Tracheal epithelial cell (primary cell): ENCODE data around the gene OR52I2. TPM values are rescaled to one million over a fixed set of nuclear protein-coding genes. Genes with fewer than 3 reads are reported as not detected.

Source experiments
- total RNA-seq: library from RNA; depleted of rRNA; stranded (reverse); fragments of >200 nt; gene quantifications from 2 replicates; pipeline ENCODE4 v1.2.1, GENCODE V29; 2014

The OR52I2 gene
- under 0.01 TPM in 1 of 2 replicates, not detected in the other for total RNA-seq

GRCh38 chr11:4581443-4581842, at the start of gene OR52I2:
OR52I2 (plus strand) TSS chr11:4581743.

GRCh38 chr11:4544891-4545290, 36.7 kb upstream of the OR52I2 start, which contains the start of gene OR52M1:
OR52M1 (plus strand) TSS chr11:4545191; CDS start chr11:4545191, 0 bp downstream.

DNA sequence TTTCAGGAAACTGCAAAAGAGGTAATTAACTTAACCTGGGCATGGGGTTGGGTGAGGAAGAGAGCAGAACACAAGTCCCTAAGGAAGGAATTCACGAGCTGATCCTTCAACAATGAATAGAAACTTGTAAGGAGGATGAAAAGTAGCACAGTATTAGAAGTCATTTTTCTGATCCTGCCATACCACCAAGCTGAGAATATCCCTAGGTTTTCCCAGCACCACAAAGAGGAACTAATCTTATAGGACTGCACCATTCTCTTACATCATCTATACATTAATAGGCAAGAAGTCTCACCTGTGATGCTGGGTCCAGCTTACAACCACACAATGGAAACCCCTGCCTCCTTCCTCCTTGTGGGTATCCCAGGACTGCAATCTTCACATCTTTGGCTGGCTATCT, 12.2 kb downstream of the OR52I2 start, which contains the start of gene OR52I1:
Gene OR52I1 (plus strand): TSS at position 301 of the 400 bp plus-strand sequence. CDS start 0 bp downstream, at position 301.

DNA sequence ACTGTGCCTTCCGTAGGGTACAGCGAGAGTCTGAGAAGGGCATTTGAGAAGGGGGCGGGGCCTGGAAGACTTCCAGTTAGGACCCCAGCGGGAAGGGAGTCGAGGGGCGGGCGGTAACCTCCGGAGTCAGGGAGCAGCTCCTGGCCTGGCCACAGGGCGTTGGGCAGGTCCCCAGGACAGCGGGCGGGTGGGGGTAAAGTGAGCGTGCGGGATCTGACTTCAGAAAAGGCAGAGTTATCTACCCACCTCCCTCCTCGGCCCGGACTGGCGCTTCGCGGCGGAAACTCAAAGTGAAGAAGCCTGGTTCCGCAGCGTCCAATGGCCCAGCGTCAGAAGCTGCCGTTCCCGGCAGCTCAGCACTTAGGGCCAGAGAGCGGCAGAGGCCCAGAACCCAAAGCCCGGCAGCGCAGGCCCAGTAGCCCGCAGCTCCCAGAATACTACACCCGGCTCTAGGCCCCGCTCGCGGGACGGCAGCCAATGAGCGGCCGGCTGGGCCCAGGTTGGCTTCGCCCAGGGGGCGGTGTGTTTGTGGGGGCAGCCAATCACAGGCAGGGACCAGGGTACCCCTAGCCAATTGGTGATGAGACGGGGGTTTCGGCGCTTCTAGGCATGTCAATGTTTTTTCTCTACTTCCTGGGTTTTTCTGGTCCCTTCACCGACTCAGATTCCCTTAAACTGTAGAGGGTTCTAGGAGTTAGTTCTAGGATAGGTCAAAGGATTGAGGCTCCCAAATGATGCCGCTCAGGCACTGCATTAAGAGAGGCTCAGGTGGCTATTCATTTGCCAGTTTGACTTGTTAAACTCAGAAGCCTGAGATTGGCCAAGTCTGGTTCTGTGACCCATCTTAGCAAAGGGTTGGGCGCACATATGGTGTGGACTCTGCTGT, 26.5 kb downstream of the OR52I2 start, which contains the start of gene TRIM68:
Gene TRIM68 (minus strand): TSS at position 451 of the 886 bp plus-strand sequence. CDS start 2,727 bp downstream, outside the sequence.

GRCh38 chr11:4636962-4637661, 55.6 kb downstream of the OR52I2 start, which contains the start of gene OR51D1:
OR51D1 (plus strand) TSS chr11:4637477; CDS start chr11:4639791, 2,314 bp downstream.

Other genes with a start within 250 kb of the OR52I2 start
- gene OR52B4, start 213.4 kb upstream of the OR52I2 start, total RNA-seq = not detected in 2 replicates
- gene TRIM21, start 188.0 kb upstream of the OR52I2 start, total RNA-seq = 6.8 and 21.4 TPM in 2 replicates
- gene OR52K2, start 132.4 kb upstream of the OR52I2 start, total RNA-seq = not detected in 2 replicates
- gene OR52K1, start 99.1 kb upstream of the OR52I2 start, total RNA-seq = not detected in 2 replicates
- gene OR52M1, start 36.6 kb upstream of the OR52I2 start, total RNA-seq = not detected in 2 replicates
- gene OR52I1, start 12.3 kb downstream of the OR52I2 start, total RNA-seq = not detected in 2 replicates
- 5.8 and 7.2 TPM in 2 replicates for gene TRIM68, start 26.5 kb downstream of the OR52I2 start, total RNA-seq
- gene OR51D1, start 55.7 kb downstream of the OR52I2 start, total RNA-seq = not detected in 2 replicates
- gene OR51E1, start 62.2 kb downstream of the OR52I2 start, total RNA-seq = not detected in 2 replicates
- under 0.01 TPM in 1 of 2 replicates, not detected in the other for gene OR51E2, start 116.1 kb downstream of the OR52I2 start, total RNA-seq
- gene MMP26, start 123.0 kb downstream of the OR52I2 start, total RNA-seq = not detected in 2 replicates
- gene OR51F1, start 188.2 kb downstream of the OR52I2 start, total RNA-seq = not detected in 2 replicates
- not detected in 2 replicates for gene OR52R1, start 222.6 kb downstream of the OR52I2 start, total RNA-seq
- gene OR51F2, start 239.6 kb downstream of the OR52I2 start, total RNA-seq = not detected in 2 replicates